ENCODE data around the gene CEP104. TPM values are rescaled to one million over a fixed set of nuclear protein-coding genes. Genes with fewer than 3 reads are reported as not detected.

CEP104 gene
- polyA plus RNA-seq, 1 donor from 2014 or later, result 8.1 TPM

- no peak overlapping the region for H3K4me3 ChIP-seq (ENCODE audit: low read length)
- H3K9ac ChIP-seq (ENCODE audit: low read length), result no peak overlapping the region
- no peaks in the 10 kb centered on the region for H3K27me3 ChIP-seq (ENCODE audit: insufficient read depth, low read depth, low read length)
- H3K36me3 ChIP-seq (ENCODE audit: insufficient read depth, low read length), result no peaks in the 10 kb centered on the region
- H3F3A ChIP-seq (ENCODE audit: insufficient read depth, low read length, poor library complexity, severe bottlenecking), result no peaks in the 10 kb centered on the region
- no peaks in the 10 kb centered on the region for H3K9me2 ChIP-seq (ENCODE audit: insufficient read depth, low read length)
- no peak overlapping the region for H3K27ac ChIP-seq (ENCODE audit: low read length)
- H3K9me3 ChIP-seq (ENCODE audit: low read length), result no peaks in the 10 kb centered on the region
- no peak overlapping the region for H3K4me2 ChIP-seq (ENCODE audit: low read length)
- TF ChIP-seq EZH2 (IDR thresholded peaks at IDR 0.05; ENCODE audit: borderline replicate concordance, insufficient read depth, low read length, poor library complexity, severe bottlenecking) (no peak), REST (IDR thresholded peaks at IDR 0.05; ENCODE audit: borderline replicate concordance) (no peak), MXI1 (conservative IDR thresholded peaks at IDR 0.05; ENCODE audit: poor library complexity, severe bottlenecking) (no peak), RAD21 (conservative IDR thresholded peaks at IDR 0.05) (no peak), POLR2AphosphoS5 (IDR thresholded peaks at IDR 0.05) (no peak), SMC3 (conservative IDR thresholded peaks at IDR 0.05; ENCODE audit: poor library complexity) (no peak), EP300 (conservative IDR thresholded peaks at IDR 0.05; ENCODE audit: poor library complexity, severe bottlenecking) (no peak), TAF1 (IDR thresholded peaks at IDR 0.05; ENCODE audit: low read depth) (no peak)
- TF ChIP-seq, protein P1, sequence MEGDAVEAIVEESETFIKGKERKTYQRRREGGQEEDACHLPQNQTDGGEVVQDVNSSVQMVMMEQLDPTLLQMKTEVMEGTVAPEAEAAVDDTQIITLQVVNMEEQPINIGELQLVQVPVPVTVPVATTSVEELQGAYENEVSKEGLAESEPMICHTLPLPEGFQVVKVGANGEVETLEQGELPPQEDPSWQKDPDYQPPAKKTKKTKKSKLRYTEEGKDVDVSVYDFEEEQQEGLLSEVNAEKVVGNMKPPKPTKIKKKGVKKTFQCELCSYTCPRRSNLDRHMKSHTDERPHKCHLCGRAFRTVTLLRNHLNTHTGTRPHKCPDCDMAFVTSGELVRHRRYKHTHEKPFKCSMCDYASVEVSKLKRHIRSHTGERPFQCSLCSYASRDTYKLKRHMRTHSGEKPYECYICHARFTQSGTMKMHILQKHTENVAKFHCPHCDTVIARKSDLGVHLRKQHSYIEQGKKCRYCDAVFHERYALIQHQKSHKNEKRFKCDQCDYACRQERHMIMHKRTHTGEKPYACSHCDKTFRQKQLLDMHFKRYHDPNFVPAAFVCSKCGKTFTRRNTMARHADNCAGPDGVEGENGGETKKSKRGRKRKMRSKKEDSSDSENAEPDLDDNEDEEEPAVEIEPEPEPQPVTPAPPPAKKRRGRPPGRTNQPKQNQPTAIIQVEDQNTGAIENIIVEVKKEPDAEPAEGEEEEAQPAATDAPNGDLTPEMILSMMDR (IDR thresholded peaks at IDR 0.05; ENCODE audit: poor library complexity, severe bottlenecking), result no peak
- no peak overlapping the region for H2AFZ ChIP-seq (ENCODE audit: low read depth, low read length)
- H3K79me2 ChIP-seq (replicated peaks; ENCODE audit: insufficient read depth, low read length), result no peaks in the 10 kb centered on the region
- no peaks in the 10 kb centered on the region for H4K20me1 ChIP-seq (ENCODE audit: insufficient read depth)
These were observed 77.0 kb downstream of the CEP104 start for GRCh38 chr1:3779912-3780416.

DNA sequence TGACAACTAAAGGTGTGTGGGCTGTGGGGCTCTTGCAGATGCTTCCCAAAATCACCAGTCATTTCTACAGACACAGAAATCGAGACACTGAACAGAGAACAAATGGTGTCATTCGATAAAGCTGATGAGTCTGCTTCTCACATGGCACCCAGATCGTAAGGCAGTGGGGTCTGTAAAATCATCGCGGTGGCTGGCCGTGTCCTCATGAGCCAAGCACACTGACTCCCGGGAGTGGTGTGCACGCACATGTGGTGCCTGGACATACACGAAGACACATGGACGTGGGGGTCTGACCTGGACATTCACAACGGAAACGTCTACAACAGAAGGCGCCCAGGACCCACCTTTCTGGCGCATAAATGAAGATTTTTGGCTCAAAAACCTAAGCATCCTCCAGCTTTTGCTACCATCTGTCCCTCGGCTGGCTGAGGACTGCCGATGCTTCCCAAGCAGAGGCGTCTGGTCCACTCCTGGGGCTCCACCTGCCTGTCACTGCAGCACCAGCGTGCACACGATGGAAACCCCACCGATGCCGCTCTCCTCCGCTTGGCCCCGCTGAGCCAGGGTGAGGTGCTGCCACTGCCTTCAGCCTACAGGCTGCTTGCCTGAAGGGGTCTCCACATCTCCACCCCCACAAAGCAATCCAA lies 77.6 kb downstream of the CEP104 start:
- Histone ChIP-seq H3K9me2 (ENCODE audit: insufficient read depth, low read length) (no peaks in the 10 kb centered on the region), H3K79me2 (replicated peaks; ENCODE audit: insufficient read depth, low read length) (no peaks in the 10 kb centered on the region), H3K36me3 (ENCODE audit: insufficient read depth, low read length) (no peaks in the 10 kb centered on the region), H2AFZ (ENCODE audit: low read depth, low read length) (no peak overlapping the region), H3K27me3 (ENCODE audit: insufficient read depth, low read depth, low read length) (no peaks in the 10 kb centered on the region), H3K4me2 (ENCODE audit: low read length) (no peak overlapping the region), H3K27ac (ENCODE audit: low read length) (no peak overlapping the region), H4K20me1 (ENCODE audit: insufficient read depth) (no peaks in the 10 kb centered on the region), H3K9me3 (ENCODE audit: low read length) (no peaks in the 10 kb centered on the region), H3F3A (ENCODE audit: insufficient read depth, low read length, poor library complexity, severe bottlenecking) (no peaks in the 10 kb centered on the region), H3K4me3 (ENCODE audit: low read length) (no peak overlapping the region), H3K9ac (ENCODE audit: low read length) (no peak overlapping the region)
- no peak for TF ChIP-seq TAF1 (IDR thresholded peaks at IDR 0.05; ENCODE audit: low read depth)
- TF ChIP-seq EZH2 (IDR thresholded peaks at IDR 0.05; ENCODE audit: borderline replicate concordance, insufficient read depth, low read length, poor library complexity, severe bottlenecking), result no peak
- no peak for TF ChIP-seq EP300 (conservative IDR thresholded peaks at IDR 0.05; ENCODE audit: poor library complexity, severe bottlenecking)
- no peak for TF ChIP-seq MXI1 (conservative IDR thresholded peaks at IDR 0.05; ENCODE audit: poor library complexity, severe bottlenecking)
- TF ChIP-seq POLR2AphosphoS5 (IDR thresholded peaks at IDR 0.05), result no peak
- TF ChIP-seq, protein P1 (IDR thresholded peaks at IDR 0.05; ENCODE audit: poor library complexity, severe bottlenecking), result no peak
- no peak for TF ChIP-seq REST (IDR thresholded peaks at IDR 0.05; ENCODE audit: borderline replicate concordance)
- no peak for TF ChIP-seq SMC3 (conservative IDR thresholded peaks at IDR 0.05; ENCODE audit: poor library complexity)
- TF ChIP-seq RAD21 (conservative IDR thresholded peaks at IDR 0.05), result no peak

Measured in neural cell (in vitro differentiated cells).